Memory B cell (primary cell): Measurements from ENCODE around the gene OGFRL1.

ENCODE experiments used
- ATAC-seq: fragments of 150-1000 bp; cut with Tn5 transposase; 2 replicates; pipeline ENCODE4 v1.10.0; 2021; ENCODE audit warnings: low read depth, mild to moderate bottlenecking, moderate library complexity
- DNase-seq, 2 donors: peaks; one replicate each; pipeline ENCODE4 v3.0.0; 2022; ENCODE audit warnings: low spot score in 2 of 2
- H3K27ac Mint-ChIP-seq: one replicate; pipeline ENCODE4 v1.8.0; 2022; ENCODE audit warnings: mild to moderate bottlenecking, moderate library complexity, mixed read lengths
- H3K27me3 Mint-ChIP-seq: one replicate; pipeline ENCODE4 v1.8.0; 2022; ENCODE audit warnings: mixed read lengths
- H3K36me3 Mint-ChIP-seq: one replicate; pipeline ENCODE4 v1.8.0; 2022; ENCODE audit warnings: mild to moderate bottlenecking, mixed read lengths
- H3K4me1 Mint-ChIP-seq: one replicate; pipeline ENCODE4 v1.8.0; 2022; ENCODE audit warnings: mixed read lengths
- H3K4me3 Mint-ChIP-seq: one replicate; pipeline ENCODE4 v1.8.0; 2022; ENCODE audit warnings: mild to moderate bottlenecking, moderate library complexity, mixed read lengths
- H3K9me3 Mint-ChIP-seq: one replicate; pipeline ENCODE4 v1.8.0; 2022; ENCODE audit warnings: mixed read lengths

The OGFRL1 gene

GRCh38 chr6:71333050-71333449 is 44.4 kb downstream of the OGFRL1 start:
- H3K27ac Mint-ChIP-seq = no peak overlapping the region
- ATAC-seq (no peak), DNase-seq (no peak)
- no peaks in the 10 kb centered on the region for H3K9me3 Mint-ChIP-seq
- no peaks in the 10 kb centered on the region for H3K4me1 Mint-ChIP-seq
- H3K36me3 Mint-ChIP-seq = no peaks in the 10 kb centered on the region
- H3K4me3 Mint-ChIP-seq = no peak overlapping the region
- H3K27me3 Mint-ChIP-seq = peaks cover 10% of the 10 kb centered on the region

GRCh38 chr6:71333697-71334096 is 45.1 kb downstream of the OGFRL1 start:
- DNase-seq (no peak), ATAC-seq (no peak)
- Mint-ChIP-seq H3K27me3 (peaks cover 10% of the 10 kb centered on the region), H3K4me3 (no peak overlapping the region), H3K4me1 (no peaks in the 10 kb centered on the region), H3K27ac (no peak overlapping the region), H3K9me3 (no peaks in the 10 kb centered on the region), H3K36me3 (no peaks in the 10 kb centered on the region)

GRCh38 chr6:71334768-71335167 is 46.2 kb downstream of the OGFRL1 start:
- Mint-ChIP-seq H3K9me3 (no peaks in the 10 kb centered on the region), H3K4me1 (no peaks in the 10 kb centered on the region), H3K27me3 (peaks cover 6% of the 10 kb centered on the region), H3K36me3 (no peaks in the 10 kb centered on the region), H3K4me3 (no peak overlapping the region), H3K27ac (no peak overlapping the region)
- ATAC-seq = no peak
- no peak for DNase-seq

GRCh38 chr6:71335544-71335943 is 46.9 kb downstream of the OGFRL1 start:
- Mint-ChIP-seq H3K27ac (no peak overlapping the region), H3K4me3 (no peak overlapping the region), H3K4me1 (no peaks in the 10 kb centered on the region), H3K36me3 (no peaks in the 10 kb centered on the region), H3K27me3 (peaks cover 6% of the 10 kb centered on the region), H3K9me3 (no peaks in the 10 kb centered on the region)
- no peak for ATAC-seq
- DNase-seq = no peak

GRCh38 chr6:71336901-71337300 is 48.3 kb downstream of the OGFRL1 start:
- H3K4me3 Mint-ChIP-seq = no peak overlapping the region
- DNase-seq = no peak
- no peak for ATAC-seq
- H3K4me1 Mint-ChIP-seq = no peaks in the 10 kb centered on the region
- no peak overlapping the region for H3K27ac Mint-ChIP-seq
- no peaks in the 10 kb centered on the region for H3K9me3 Mint-ChIP-seq
- no peaks in the 10 kb centered on the region for H3K36me3 Mint-ChIP-seq
- H3K27me3 Mint-ChIP-seq = peaks cover 6% of the 10 kb centered on the region

- Mint-ChIP-seq H3K9me3 (no peaks in the 10 kb centered on the region), H3K27me3 (peaks cover 9% of the 10 kb centered on the region), H3K27ac (no peak overlapping the region), H3K4me3 (no peak overlapping the region), H3K36me3 (no peaks in the 10 kb centered on the region), H3K4me1 (no peaks in the 10 kb centered on the region)
- DNase-seq (no peak), ATAC-seq (no peak)
Measured at GRCh38 chr6:71338540-71339316, 50.1 kb downstream of the OGFRL1 start.

GRCh38 chr6:71342772-71343171 is 54.2 kb downstream of the OGFRL1 start:
- H3K27ac Mint-ChIP-seq = no peak overlapping the region
- peaks cover 5% of the 10 kb centered on the region for H3K27me3 Mint-ChIP-seq
- no peaks in the 10 kb centered on the region for H3K9me3 Mint-ChIP-seq
- no peak for ATAC-seq
- no peaks in the 10 kb centered on the region for H3K36me3 Mint-ChIP-seq
- no peak overlapping the region for H3K4me3 Mint-ChIP-seq
- no peak for DNase-seq
- H3K4me1 Mint-ChIP-seq = peaks cover 13% of the 10 kb centered on the region

GRCh38 chr6:71345476-71346333 is 57.1 kb downstream of the OGFRL1 start:
- DNase-seq (no peak), ATAC-seq (no peak)
- Mint-ChIP-seq H3K9me3 (no peaks in the 10 kb centered on the region), H3K27me3 (peaks cover 4% of the 10 kb centered on the region), H3K27ac (no peak overlapping the region), H3K4me3 (no peak overlapping the region), H3K4me1 (peaks cover 13% of the 10 kb centered on the region), H3K36me3 (no peaks in the 10 kb centered on the region)

GRCh38 chr6:71346334-71346694 is 57.7 kb downstream of the OGFRL1 start:
- no peaks in the 10 kb centered on the region for H3K9me3 Mint-ChIP-seq
- H3K27ac Mint-ChIP-seq = no peak overlapping the region
- no peaks in the 10 kb centered on the region for H3K36me3 Mint-ChIP-seq
- DNase-seq = no peak
- peaks cover 13% of the 10 kb centered on the region for H3K4me1 Mint-ChIP-seq
- ATAC-seq = no peak
- peaks cover 4% of the 10 kb centered on the region for H3K27me3 Mint-ChIP-seq
- no peak overlapping the region for H3K4me3 Mint-ChIP-seq

GRCh38 chr6:71347119-71347518 is 58.5 kb downstream of the OGFRL1 start:
- ATAC-seq (no peak), DNase-seq (no peak)
- Mint-ChIP-seq H3K27ac (no peak overlapping the region), H3K9me3 (no peaks in the 10 kb centered on the region), H3K27me3 (peaks cover 3% of the 10 kb centered on the region), H3K36me3 (no peaks in the 10 kb centered on the region), H3K4me1 (peaks cover 13% of the 10 kb centered on the region), H3K4me3 (no peak overlapping the region)

- DNase-seq (peak in 1 of 2 donors; percentile 15), ATAC-seq (no peak)
- H3K27ac Mint-ChIP-seq = no peak overlapping the region
- no peak overlapping the region for H3K4me3 Mint-ChIP-seq
- no peaks in the 10 kb centered on the region for H3K27me3 Mint-ChIP-seq
- H3K36me3 Mint-ChIP-seq = no peaks in the 10 kb centered on the region
- H3K9me3 Mint-ChIP-seq = no peaks in the 10 kb centered on the region
- H3K4me1 Mint-ChIP-seq = peaks cover 13% of the 10 kb centered on the region
Measured at GRCh38 chr6:71349395-71349794, 60.8 kb downstream of the OGFRL1 start.

GRCh38 chr6:71349976-71350615 is 61.5 kb downstream of the OGFRL1 start:
- DNase-seq (no peak), ATAC-seq (no peak)
- Mint-ChIP-seq H3K4me1 (peaks cover 13% of the 10 kb centered on the region), H3K27ac (no peak overlapping the region), H3K27me3 (no peaks in the 10 kb centered on the region), H3K4me3 (no peak overlapping the region), H3K36me3 (no peaks in the 10 kb centered on the region), H3K9me3 (no peaks in the 10 kb centered on the region)

- Mint-ChIP-seq H3K4me3 (no peak overlapping the region), H3K4me1 (peaks cover 10% of the 10 kb centered on the region), H3K9me3 (peaks cover 2% of the 10 kb centered on the region), H3K27ac (no peak overlapping the region), H3K27me3 (no peaks in the 10 kb centered on the region), H3K36me3 (no peaks in the 10 kb centered on the region)
- ATAC-seq = no peak
- DNase-seq = no peak
Measured at GRCh38 chr6:71351190-71351589, 62.6 kb downstream of the OGFRL1 start.
